ENCODE results near the gene PLIN4. TPM values are rescaled to one million over a fixed set of nuclear protein-coding genes. Genes with fewer than 3 reads are reported as not detected.
A peak's percentile ranks its signal among the peaks of the same experiment; 100 is the strongest.

PLIN4 gene
- polyA plus RNA-seq, 1 experiment = 0.07 TPM

DNA sequence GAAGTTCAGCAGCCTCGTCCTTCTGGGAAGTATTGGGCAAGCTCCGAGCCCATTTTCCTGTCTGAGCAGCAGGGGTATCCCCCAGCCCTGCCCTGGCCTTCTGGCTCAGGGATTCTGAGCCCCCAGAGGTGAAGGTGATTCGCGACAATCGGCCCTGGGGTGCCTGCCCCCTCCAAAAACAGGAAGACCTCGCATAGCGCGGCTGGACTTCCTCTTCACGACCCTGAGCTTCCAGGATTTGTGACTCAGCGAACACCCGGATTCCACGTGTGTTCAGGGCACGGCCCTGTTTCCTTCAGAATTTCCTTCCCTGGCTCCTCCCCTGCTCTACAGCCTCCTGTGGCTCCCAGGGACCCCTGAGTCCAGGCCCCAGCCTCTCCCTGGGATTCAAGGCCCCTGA is 41.3 kb upstream of the PLIN4 start, which contains the start of gene SEMA6B:
Gene SEMA6B (minus strand): TSS at position 116 of the 400 bp plus-strand sequence. CDS start 1,227 bp downstream, outside the sequence.
- TF ChIP-seq, protein P1, sequence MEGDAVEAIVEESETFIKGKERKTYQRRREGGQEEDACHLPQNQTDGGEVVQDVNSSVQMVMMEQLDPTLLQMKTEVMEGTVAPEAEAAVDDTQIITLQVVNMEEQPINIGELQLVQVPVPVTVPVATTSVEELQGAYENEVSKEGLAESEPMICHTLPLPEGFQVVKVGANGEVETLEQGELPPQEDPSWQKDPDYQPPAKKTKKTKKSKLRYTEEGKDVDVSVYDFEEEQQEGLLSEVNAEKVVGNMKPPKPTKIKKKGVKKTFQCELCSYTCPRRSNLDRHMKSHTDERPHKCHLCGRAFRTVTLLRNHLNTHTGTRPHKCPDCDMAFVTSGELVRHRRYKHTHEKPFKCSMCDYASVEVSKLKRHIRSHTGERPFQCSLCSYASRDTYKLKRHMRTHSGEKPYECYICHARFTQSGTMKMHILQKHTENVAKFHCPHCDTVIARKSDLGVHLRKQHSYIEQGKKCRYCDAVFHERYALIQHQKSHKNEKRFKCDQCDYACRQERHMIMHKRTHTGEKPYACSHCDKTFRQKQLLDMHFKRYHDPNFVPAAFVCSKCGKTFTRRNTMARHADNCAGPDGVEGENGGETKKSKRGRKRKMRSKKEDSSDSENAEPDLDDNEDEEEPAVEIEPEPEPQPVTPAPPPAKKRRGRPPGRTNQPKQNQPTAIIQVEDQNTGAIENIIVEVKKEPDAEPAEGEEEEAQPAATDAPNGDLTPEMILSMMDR (IDR thresholded peaks at IDR 0.05; ENCODE audit: low read depth, low read length) = no peak
- Histone ChIP-seq H3K9me3 (ENCODE audit: control insufficient read depth, insufficient read depth, low read length) (peaks cover 4% of the 10 kb centered on the region; the same call in 1 of the 2 replicates), H3K27me3 (ENCODE audit: control insufficient read depth, insufficient read depth, low read length) (no peaks in the 10 kb centered on the region), H3K4me3 (ENCODE audit: low read depth, low read length) (no peak within 1 kb of the TSS), H3K27ac (ENCODE audit: low read depth, low read length) (no peak within 1 kb of the TSS)
- POLR2A ChIA-PET = interaction anchor here (1.2 kb wide), 2 partner anchors 10 to 75 kb away, joined by 3 read pairs; no protein-coding TSS in a partner anchor
- CTCF ChIA-PET = interaction anchor here (1.9 to 3.4 kb wide), 2 partner anchors 74 to 77 kb away, joined by 15 to 20 read pairs; no protein-coding TSS in a partner anchor
- no peak for DNase-seq (ENCODE audit: low read depth, low spot score)

DNA sequence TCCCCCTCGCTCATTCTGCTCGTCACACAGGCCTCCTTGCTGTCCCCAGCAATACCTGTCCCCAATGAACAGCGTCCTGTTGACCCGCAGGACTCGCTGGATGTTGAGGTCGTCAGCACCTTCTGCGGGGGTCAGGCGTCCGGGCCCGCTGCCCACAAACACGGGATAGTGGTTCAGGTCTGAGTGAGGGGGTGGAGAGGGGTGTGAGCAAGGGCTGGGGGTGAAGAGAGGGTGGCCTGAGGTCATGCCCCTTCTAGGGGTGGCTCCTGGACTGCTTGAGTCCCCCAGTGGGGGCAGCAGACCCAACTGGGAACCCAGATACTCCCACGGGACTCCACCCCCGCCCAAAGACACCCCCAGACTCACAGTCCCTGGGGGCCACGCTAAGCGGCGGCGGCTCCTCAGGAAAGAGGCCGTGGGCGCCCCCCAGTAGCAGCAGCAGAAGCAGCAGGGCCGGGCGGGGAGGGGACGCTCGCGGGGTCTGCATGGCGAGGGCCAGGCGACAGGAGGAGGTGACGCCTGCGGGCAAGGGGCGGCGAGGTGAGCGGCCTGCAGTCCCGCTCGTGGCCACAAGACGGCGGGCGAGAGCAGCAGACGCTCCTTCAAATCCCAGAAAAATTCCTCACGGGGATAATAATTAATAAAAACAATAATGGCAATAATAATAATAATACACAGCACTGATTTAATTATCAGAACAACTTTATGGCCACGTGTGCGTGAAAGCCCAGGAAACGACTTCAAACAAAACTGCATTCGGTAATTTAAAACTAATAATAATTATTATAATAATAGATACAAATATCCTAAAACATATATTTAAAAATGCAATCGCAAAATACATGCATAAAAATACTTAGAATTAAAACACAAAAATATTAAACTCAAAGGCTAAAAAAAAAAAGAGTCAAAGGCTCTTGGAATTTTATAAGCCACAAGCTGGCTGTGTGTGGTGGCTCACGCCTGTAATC is 40.0 kb upstream of the PLIN4 start:
- no peak for DNase-seq (ENCODE audit: low read depth, low spot score)
- CTCF ChIA-PET = interaction anchor here (0.6 to 3.4 kb wide), 7 partner anchors 9 to 78 kb away, joined by 3 to 20 read pairs (median 4); no protein-coding TSS in a partner anchor

DNA sequence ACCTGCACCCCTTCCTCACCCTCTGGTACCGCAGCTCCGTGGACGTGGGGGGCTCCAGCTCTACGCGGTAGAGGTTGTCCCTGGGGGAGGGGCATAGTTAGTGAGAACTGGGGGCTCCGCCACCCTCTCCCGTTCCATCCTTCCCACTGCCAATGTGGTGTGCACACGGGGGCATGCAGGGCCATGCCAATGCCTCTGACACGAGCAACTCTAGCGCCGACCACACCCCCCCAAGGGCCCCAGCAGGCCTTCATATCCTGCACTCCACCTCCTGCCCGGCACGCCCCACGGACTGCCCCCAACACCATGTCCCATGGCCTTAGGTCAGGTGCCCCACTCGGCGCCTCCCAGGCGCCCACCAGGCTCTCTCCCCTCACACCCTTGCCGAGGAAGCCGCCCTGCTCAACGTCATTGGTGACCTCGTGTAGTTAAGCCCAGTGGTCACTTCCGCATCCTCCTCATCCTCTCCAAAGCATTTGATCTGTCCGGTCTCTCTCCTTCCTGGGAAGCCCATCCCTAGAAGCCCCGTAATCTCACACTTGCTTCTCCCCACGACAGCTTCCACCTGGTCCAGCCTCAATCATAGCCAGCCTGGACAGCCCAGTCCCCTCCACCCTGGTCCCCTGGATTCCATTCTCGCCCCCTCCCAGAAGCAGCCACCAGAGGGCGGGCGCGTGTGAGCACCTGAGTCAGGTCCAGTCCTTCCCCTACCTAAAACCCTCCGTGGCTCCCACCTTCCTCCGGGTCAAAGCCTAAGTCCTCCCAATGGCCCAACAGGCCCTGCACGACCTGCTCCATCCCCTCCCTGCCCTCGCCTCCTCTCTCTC is 39.1 kb upstream of the PLIN4 start:
- ChIA-PET POLR2A (no interaction called here), CTCF (interaction anchor here (0.6 to 1.8 kb wide), 4 partner anchors 56 to 79 kb away, joined by 3 to 13 read pairs (median 6); no protein-coding TSS in a partner anchor)

More for the DNA sequence above, 40.0 kb upstream of the PLIN4 start:
- Histone ChIP-seq H3K27me3 (ENCODE audit: control insufficient read depth, insufficient read depth, low read length) (no peaks in the 10 kb centered on the region), H3K27ac (ENCODE audit: low read depth, low read length) (no peak overlapping the region), H3K4me3 (ENCODE audit: low read depth, low read length) (no peak overlapping the region), H3K9me3 (ENCODE audit: control insufficient read depth, insufficient read depth, low read length) (peaks cover 4% of the 10 kb centered on the region; the same call in 1 of the 2 replicates)
- TF ChIP-seq, protein P1 (IDR thresholded peaks at IDR 0.05; ENCODE audit: low read depth, low read length) = peak; percentile 98
- POLR2A ChIA-PET = interaction anchor here (1.2 kb wide), 1 partner anchor 12 kb away, joined by 3 read pairs; no protein-coding TSS in a partner anchor

DNA sequence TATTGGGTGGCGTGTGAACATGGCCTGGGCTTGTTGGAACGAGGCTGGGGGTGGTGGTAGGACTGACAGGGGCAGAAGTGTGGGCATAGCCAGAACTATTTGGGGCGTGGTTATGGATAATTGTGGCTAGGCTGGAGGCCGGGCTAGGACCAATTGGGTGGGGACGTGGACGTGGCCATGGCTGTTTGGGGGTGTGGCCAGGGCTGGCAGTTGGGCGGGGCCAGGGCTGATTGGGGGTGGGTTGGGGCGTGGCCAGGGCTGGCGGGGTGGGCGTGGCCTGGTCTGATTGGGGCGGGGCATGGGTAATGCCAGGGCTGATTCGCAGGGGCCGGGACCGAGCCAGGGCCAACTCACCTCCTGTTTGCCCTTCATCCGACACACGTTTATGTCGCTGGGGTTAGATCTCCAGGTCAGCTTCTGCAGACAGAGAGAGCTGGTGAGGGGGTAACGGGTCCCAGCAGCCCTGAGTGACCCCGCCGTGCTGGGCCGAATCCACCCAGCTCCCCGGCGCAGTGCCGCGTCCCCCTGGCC is 38.4 kb upstream of the PLIN4 start:
- Histone ChIP-seq H3K27me3 (ENCODE audit: control insufficient read depth, insufficient read depth, low read length) (no peaks in the 10 kb centered on the region), H3K4me3 (ENCODE audit: low read depth, low read length) (no peak overlapping the region), H3K9me3 (ENCODE audit: control insufficient read depth, insufficient read depth, low read length) (peaks cover 7% of the 10 kb centered on the region; the same call in 1 of the 2 replicates), H3K27ac (ENCODE audit: low read depth, low read length) (no peak overlapping the region)
- TF ChIP-seq, protein P1 (IDR thresholded peaks at IDR 0.05; ENCODE audit: low read depth, low read length) = no peak
- POLR2A ChIA-PET = no interaction called here
- CTCF ChIA-PET = interaction anchor here (0.7 to 1.8 kb wide), 2 partner anchors 77 to 80 kb away, joined by 3 to 13 read pairs; no protein-coding TSS in a partner anchor
- DNase-seq (ENCODE audit: low read depth, low spot score) = no peak

More for the DNA sequence above, 39.1 kb upstream of the PLIN4 start:
- TF ChIP-seq, protein P1 (IDR thresholded peaks at IDR 0.05; ENCODE audit: low read depth, low read length) = no peak
- no peak for DNase-seq (ENCODE audit: low read depth, low spot score)
- Histone ChIP-seq H3K4me3 (ENCODE audit: low read depth, low read length) (no peak overlapping the region), H3K27ac (ENCODE audit: low read depth, low read length) (no peak overlapping the region), H3K9me3 (ENCODE audit: control insufficient read depth, insufficient read depth, low read length) (peaks cover 5% of the 10 kb centered on the region; the same call in 1 of the 2 replicates), H3K27me3 (ENCODE audit: control insufficient read depth, insufficient read depth, low read length) (no peaks in the 10 kb centered on the region)
